MM.1S (cell line): ENCODE data around the gene ITGA5.
A peak's percentile ranks its signal among the peaks of the same experiment; 100 is the strongest.

Experiments
- DNase-seq: peaks from one replicate; pipeline ENCODE4 v3.0.0-alpha.2; 2015
- H2AFZ ChIP-seq: fragments of 300-600 bp; sonication (generic); 2 replicates; pipeline ENCODE4 v1.6.0; 2016; ENCODE audit warnings: antibody characterized with exemption, low read length
- H3F3A ChIP-seq: fragments of 300-600 bp; sonication (generic); 2 replicates; pipeline ENCODE4 v1.6.1; 2016; ENCODE audit warnings: mild to moderate bottlenecking, antibody characterized with exemption, low read length, moderate library complexity, mixed read lengths; ENCODE audit not compliant: insufficient read depth
- H3K27ac ChIP-seq: fragments of 300-600 bp; sonication (generic); 2 replicates; pipeline ENCODE4 v1.5.1; 2016; ENCODE audit warnings: mild to moderate bottlenecking, low read length
- H3K27me3 ChIP-seq: fragments of 300-600 bp; sonication (generic); replicated peaks from 2 replicates; pipeline ENCODE4 v1.6.0; 2016; ENCODE audit warnings: low read length; ENCODE audit not compliant: insufficient read depth
- H3K36me3 ChIP-seq: fragments of 300-600 bp; sonication (generic); replicated peaks from 2 replicates; pipeline ENCODE4 v1.6.1; 2016; ENCODE audit warnings: mild to moderate bottlenecking, low read length, mixed read lengths; ENCODE audit not compliant: insufficient read depth
- H3K4me1 ChIP-seq: fragments of 300-600 bp; sonication (generic); 2 replicates; pipeline ENCODE4 v1.6.1; 2016; ENCODE audit warnings: low read length, mixed read lengths
- H3K4me2 ChIP-seq: fragments of 300-600 bp; sonication (generic); 2 replicates; pipeline ENCODE4 v1.6.0; 2016; ENCODE audit warnings: low read depth, low read length
- H3K4me3 ChIP-seq: fragments of 300-600 bp; sonication (generic); 2 replicates; pipeline ENCODE4 v1.5.1; 2016; ENCODE audit warnings: low read length, mixed read lengths
- H3K79me2 ChIP-seq: fragments of 300-600 bp; sonication (generic); 2 replicates; pipeline ENCODE4 v1.6.1; 2016; ENCODE audit warnings: mixed run types, low read length, mixed read lengths
- H3K9ac ChIP-seq: fragments of 300-600 bp; sonication (generic); 2 replicates; pipeline ENCODE4 v1.6.1; 2016; ENCODE audit warnings: low read length, mixed read lengths
- H3K9me2 ChIP-seq: fragments of 300-600 bp; sonication (generic); replicated peaks from 2 replicates; pipeline ENCODE4 v1.6.1; 2016; ENCODE audit warnings: mild to moderate bottlenecking, low read length, mixed read lengths; ENCODE audit not compliant: insufficient read depth
- H3K9me3 ChIP-seq: fragments of 300-600 bp; sonication (generic); replicated peaks from 2 replicates; pipeline ENCODE4 v1.6.1; 2016; ENCODE audit warnings: mild to moderate bottlenecking, low read length, mixed read lengths; ENCODE audit not compliant: insufficient read depth
- H4K20me1 ChIP-seq: fragments of 300-600 bp; sonication (generic); 2 replicates; pipeline ENCODE4 v1.6.1; 2016; ENCODE audit warnings: mild to moderate bottlenecking, low read length, moderate library complexity, mixed read lengths; ENCODE audit not compliant: insufficient read depth
- EZH2 ChIP-seq: fragments of 300-600 bp; sonication (generic); optimal IDR thresholded peaks from 2 replicates; pipeline ENCODE3; 2017; ENCODE audit warnings: low read depth, mild to moderate bottlenecking, antibody characterized with exemption, low read length, mixed read lengths
- EZH2phosphoT487 ChIP-seq: fragments of 300-600 bp; sonication (generic); IDR thresholded peaks from 2 replicates; pipeline ENCODE4 v1.6.1; 2018; ENCODE audit warnings: antibody characterized with exemption, low read length
- TF ChIP-seq, protein P1 (sequence below): fragments of 300-600 bp; sonication (generic); IDR thresholded peaks from 2 replicates; pipeline ENCODE4 v1.5.1; 2016; ENCODE audit warnings: antibody characterized with exemption, low read length, mixed read lengths

ITGA5 gene

DNA sequence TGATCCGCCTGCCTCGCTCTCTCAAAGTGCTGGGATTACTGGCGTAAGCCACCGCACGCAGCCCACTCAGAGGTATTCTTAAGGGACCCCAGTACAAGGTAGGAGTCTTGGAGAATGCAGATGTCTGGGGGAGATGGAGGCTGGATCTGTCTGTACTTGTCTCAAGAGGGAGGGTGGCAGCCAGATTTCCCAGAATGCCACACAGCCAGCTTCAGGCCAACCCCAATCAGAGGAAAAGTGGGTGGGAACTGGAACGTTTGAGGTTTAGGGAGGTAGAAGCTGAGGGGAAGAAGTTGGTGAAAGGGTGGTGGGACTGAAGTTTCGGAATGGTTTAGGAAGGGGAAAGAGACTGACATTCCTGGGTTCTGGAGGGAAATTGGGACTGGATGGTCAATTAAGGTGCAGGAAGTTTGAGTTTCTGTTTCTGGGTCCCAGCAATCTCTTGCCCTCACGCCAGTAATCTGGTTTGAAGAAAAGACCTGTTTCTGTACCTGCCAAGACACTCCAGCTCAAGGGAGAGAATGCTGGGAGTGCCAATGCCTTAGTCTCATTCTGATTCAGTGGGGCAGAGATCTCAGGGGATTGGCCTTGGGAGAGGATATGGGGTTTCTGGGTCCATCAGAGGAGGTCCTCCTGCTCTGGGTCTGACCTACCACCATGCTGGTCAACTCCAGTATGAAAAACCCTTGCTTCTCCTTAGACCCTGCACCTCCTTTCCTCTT lies 26.4 kb downstream of the ITGA5 start:
- Histone ChIP-seq H2AFZ (no peak overlapping the region), H4K20me1 (no peaks in the 10 kb centered on the region), H3K4me3 (no peak overlapping the region), H3K9ac (no peak overlapping the region), H3K27me3 (no peaks in the 10 kb centered on the region), H3K4me1 (0 out of 2 replicates have a peak, but pooled peaks cover 3% of the 10 kb centered on the region), H3K36me3 (no peaks in the 10 kb centered on the region), H3K27ac (no peak overlapping the region), H3K9me2 (no peaks in the 10 kb centered on the region), H3K9me3 (no peaks in the 10 kb centered on the region), H3F3A (no peaks in the 10 kb centered on the region), H3K4me2 (no peak overlapping the region), H3K79me2 (no peaks in the 10 kb centered on the region)
- TF ChIP-seq EZH2 (no peak), EZH2phosphoT487 (no peak)
- TF ChIP-seq, protein P1, sequence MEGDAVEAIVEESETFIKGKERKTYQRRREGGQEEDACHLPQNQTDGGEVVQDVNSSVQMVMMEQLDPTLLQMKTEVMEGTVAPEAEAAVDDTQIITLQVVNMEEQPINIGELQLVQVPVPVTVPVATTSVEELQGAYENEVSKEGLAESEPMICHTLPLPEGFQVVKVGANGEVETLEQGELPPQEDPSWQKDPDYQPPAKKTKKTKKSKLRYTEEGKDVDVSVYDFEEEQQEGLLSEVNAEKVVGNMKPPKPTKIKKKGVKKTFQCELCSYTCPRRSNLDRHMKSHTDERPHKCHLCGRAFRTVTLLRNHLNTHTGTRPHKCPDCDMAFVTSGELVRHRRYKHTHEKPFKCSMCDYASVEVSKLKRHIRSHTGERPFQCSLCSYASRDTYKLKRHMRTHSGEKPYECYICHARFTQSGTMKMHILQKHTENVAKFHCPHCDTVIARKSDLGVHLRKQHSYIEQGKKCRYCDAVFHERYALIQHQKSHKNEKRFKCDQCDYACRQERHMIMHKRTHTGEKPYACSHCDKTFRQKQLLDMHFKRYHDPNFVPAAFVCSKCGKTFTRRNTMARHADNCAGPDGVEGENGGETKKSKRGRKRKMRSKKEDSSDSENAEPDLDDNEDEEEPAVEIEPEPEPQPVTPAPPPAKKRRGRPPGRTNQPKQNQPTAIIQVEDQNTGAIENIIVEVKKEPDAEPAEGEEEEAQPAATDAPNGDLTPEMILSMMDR = no peak
- DNase-seq = no peak

DNA sequence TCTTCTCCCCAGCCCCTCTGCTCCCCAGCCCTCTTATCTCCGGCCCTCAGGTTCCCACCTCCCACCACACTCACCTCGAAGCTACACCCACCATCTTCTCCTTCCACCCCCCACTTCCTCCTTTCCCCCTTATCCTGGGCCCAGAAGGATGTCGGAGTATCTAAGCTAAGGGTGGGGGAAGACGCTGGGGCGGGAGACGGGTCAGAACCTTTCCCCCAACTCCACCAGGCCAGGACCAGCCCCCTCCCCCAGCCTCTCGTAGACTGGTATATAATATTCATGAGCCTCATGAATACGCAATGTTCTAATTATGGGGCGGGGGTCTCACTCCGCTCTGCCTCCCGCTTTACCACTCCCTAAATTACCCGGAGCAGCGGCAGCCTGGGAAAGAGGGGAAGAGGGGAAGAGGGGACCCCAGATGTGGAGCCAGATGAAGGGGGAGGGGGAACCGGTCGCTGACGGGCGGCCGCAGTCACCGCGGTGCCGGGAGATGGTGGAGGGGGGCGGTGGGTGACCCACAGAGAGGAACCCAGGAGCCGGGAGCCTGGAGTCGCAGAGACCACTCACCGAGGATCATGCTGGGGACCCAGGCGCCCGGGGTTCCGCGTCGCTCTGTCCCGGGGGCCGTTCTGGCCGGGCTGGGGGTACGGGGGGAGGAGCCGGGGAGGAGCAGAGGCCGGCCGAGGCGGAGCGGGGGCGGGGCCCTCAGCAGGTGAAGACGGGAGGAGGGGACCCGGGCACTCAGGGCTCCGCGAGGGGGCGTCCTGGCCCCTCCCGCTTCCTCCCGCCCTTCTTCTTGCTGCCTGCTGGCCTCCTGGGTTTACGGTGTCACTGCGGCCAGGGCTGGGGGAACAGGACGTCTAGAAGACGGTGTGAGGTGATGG lies 28.2 kb downstream of the ITGA5 start:
- H3K4me3 ChIP-seq = peak overlapping the region; percentile 57
- H3K9me2 ChIP-seq = no peaks in the 10 kb centered on the region
- H4K20me1 ChIP-seq = no peaks in the 10 kb centered on the region
- H3K36me3 ChIP-seq = no peaks in the 10 kb centered on the region
- H3K4me1 ChIP-seq = 0 out of 2 replicates have a peak, but pooled peaks cover 3% of the 10 kb centered on the region
- no peak overlapping the region for H3K27ac ChIP-seq
- no peaks in the 10 kb centered on the region for H3K9me3 ChIP-seq
- H3K9ac ChIP-seq = no peak overlapping the region; the same call in 1 of the 2 replicates
- no peak for TF ChIP-seq EZH2phosphoT487
- TF ChIP-seq EZH2 = no peak
- TF ChIP-seq, protein P1 = peak; percentile 24
- H3K79me2 ChIP-seq = no peaks in the 10 kb centered on the region
- peak overlapping the region; percentile 86 for H2AFZ ChIP-seq
- H3K27me3 ChIP-seq = no peaks in the 10 kb centered on the region
- DNase-seq = peak; percentile 61
- peak overlapping the region; percentile 88 for H3K4me2 ChIP-seq
- H3F3A ChIP-seq = no peaks in the 10 kb centered on the region

DNA sequence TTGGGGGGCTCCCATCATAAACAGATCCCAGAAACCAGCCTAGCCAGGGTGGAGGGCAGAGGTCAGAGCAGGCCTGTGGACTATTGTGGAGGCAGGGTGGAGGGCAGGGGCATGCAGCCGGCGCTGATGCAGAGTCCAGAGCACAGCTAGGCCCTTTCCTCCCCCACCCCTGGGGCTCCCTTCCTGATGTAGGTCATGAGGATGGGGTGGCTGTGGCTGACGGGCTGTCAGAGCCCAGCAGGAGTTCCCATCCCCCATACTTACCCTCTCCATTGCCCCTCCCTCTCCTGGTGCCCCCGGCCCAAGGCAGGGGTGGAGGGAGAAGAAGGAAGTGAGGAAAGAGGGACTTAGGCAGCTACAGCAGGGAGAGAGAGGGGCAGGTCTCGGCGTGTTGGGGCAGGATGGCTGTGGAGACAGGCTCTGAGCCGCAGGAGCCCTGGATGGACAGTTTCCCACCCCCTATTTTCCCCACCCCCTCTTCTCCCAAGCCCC lies 28.8 kb downstream of the ITGA5 start:
- no peak for DNase-seq
- TF ChIP-seq EZH2phosphoT487 = no peak
- TF ChIP-seq, protein P1 = no peak
- TF ChIP-seq EZH2 = no peak
- H2AFZ ChIP-seq = no peak overlapping the region
- H3K36me3 ChIP-seq = no peaks in the 10 kb centered on the region
- H3K9me3 ChIP-seq = no peaks in the 10 kb centered on the region
- peaks cover 6% of the 10 kb centered on the region for H3K4me1 ChIP-seq
- H3F3A ChIP-seq = no peaks in the 10 kb centered on the region
- no peak overlapping the region for H3K9ac ChIP-seq
- H3K79me2 ChIP-seq = no peaks in the 10 kb centered on the region
- H3K4me3 ChIP-seq = no peak overlapping the region
- no peaks in the 10 kb centered on the region for H3K9me2 ChIP-seq
- no peak overlapping the region for H3K27ac ChIP-seq
- no peak overlapping the region for H3K4me2 ChIP-seq
- no peaks in the 10 kb centered on the region for H3K27me3 ChIP-seq
- no peaks in the 10 kb centered on the region for H4K20me1 ChIP-seq
